CD4-positive, alpha-beta T cell (primary cell): ENCODE data around the gene AK6. TPM values are rescaled to one million over a fixed set of nuclear protein-coding genes. Genes with fewer than 3 reads are reported as not detected.
"Not testable (repeated sequence)": the region's sequence is repeated elsewhere in the genome, so short reads cannot be mapped to it uniquely, and the experiment has no call there.

Source experiments
- ATAC-seq: fragments of 200-7000 bp; cut with Tn5 transposase; one replicate; pipeline ENCODE4 v1.10.0; 2022; ENCODE audit warnings: mild to moderate bottlenecking; ENCODE audit not compliant: poor library complexity
- CTCF ChIA-PET: fragments of 350-600 bp; sonication (Branson Sonifier 250); formaldehyde crosslinking; loops from one replicate; lab custom pipeline; 2021; ENCODE audit warnings: antibody characterized with exemption, inconsistent platforms; lab: Charles Lee
- POLR2A ChIA-PET: fragments of 350-600 bp; sonication (Branson Sonifier 250); formaldehyde crosslinking; loops from one replicate; lab custom pipeline; 2021; ENCODE audit warnings: antibody characterized with exemption, inconsistent platforms; lab: Charles Lee
- DNase-seq, 14 experiments: peaks; one replicate each; pipeline ENCODE4 v3.0.0-alpha.2; 2013 to 2020; ENCODE audit warnings: mixed read lengths in 2 of 14
- H3K27ac ChIP-seq, 2 donors: one replicate each; pipeline versions ENCODE4 v1.5.1 to v1.7.0; 2013; ENCODE audit warnings: low read length in 2 of 2, low read depth in 1 of 2, mild to moderate bottlenecking in 1 of 2
- H3K27me3 ChIP-seq, 2 experiments: 1 replicate in 1 of 2; 2 replicates in 1 of 2; pipeline versions ENCODE4 v1.6.1 to v1.7.0; 2013; ENCODE audit warnings: low read length in 2 of 2, control low read depth in 1 of 2, mild to moderate bottlenecking in 1 of 2, moderate library complexity in 1 of 2; ENCODE audit not compliant: insufficient read depth in 2 of 2, control insufficient read depth in 1 of 2
- H3K36me3 ChIP-seq: one replicate; pipeline ENCODE4 v1.6.1; 2013; ENCODE audit warnings: low read length, control low read depth; ENCODE audit not compliant: insufficient read depth
- H3K4me1 ChIP-seq: one replicate; pipeline ENCODE4 v1.6.1; 2013; ENCODE audit warnings: low read length, control low read depth; ENCODE audit not compliant: insufficient read depth
- H3K4me3 ChIP-seq: one replicate; pipeline ENCODE4 v1.5.1; 2013; ENCODE audit warnings: mild to moderate bottlenecking, low read length, moderate library complexity
- H3K9me3 ChIP-seq, 2 experiments: 1 replicate in 1 of 2; 2 replicates in 1 of 2; pipeline versions ENCODE4 v1.6.1 to v1.7.0; 2013; ENCODE audit warnings: low read length in 2 of 2, mild to moderate bottlenecking in 2 of 2, control low read depth in 1 of 2, moderate library complexity in 1 of 2; ENCODE audit not compliant: control insufficient read depth in 1 of 2, insufficient read depth in 1 of 2
- H3K27ac Mint-ChIP-seq: one replicate; pipeline ENCODE4 v1.8.0; 2020; ENCODE audit warnings: mixed read lengths
- H3K27me3 Mint-ChIP-seq: one replicate; pipeline ENCODE4 v1.8.0; 2021; ENCODE audit warnings: mixed read lengths
- H3K36me3 Mint-ChIP-seq: one replicate; pipeline ENCODE4 v1.8.0; 2021; ENCODE audit warnings: low read depth, mixed read lengths
- H3K4me1 Mint-ChIP-seq: one replicate; pipeline ENCODE4 v1.8.0; 2021; ENCODE audit warnings: low read depth, mixed read lengths
- H3K4me3 Mint-ChIP-seq: one replicate; pipeline ENCODE4 v1.8.0; 2020; ENCODE audit warnings: mild to moderate bottlenecking, mixed read lengths
- H3K9me3 Mint-ChIP-seq: one replicate; pipeline ENCODE4 v1.8.0; 2020; ENCODE audit warnings: mixed read lengths
- intact Hi-C, 2 experiments: fragments of 100-400 bp; cut with DNase I in 1 of 2; cut with micrococcal nuclease in 1 of 2; formaldehyde crosslinking; loops; one replicate each; pipeline versions ENCODE4 v1.15.1 to v1.9.0; 2023 to 2025; cut with DNase I, micrococcal nuclease
- total RNA-seq, 174 experiments: library from RNA in 2 of 174; stranded (reverse) in 2 of 174; gene quantifications; one replicate each; pipeline ENCODE4 v1.2.3 and lab custom pipeline; 2021 to 2026
- TF ChIP-seq, protein P1 (sequence below): fragments of 200-600 bp; IDR thresholded peaks from one replicate; pipeline ENCODE4 v1.8.0; 2022; ENCODE audit warnings: antibody characterized with exemption, mild to moderate bottlenecking

The AK6 gene
- total RNA-seq, 2 experiments from 2014 or later: 8.2 to 10.6 TPM

- H3K27ac Mint-ChIP-seq: peak overlapping the region; percentile 21
- H3K4me3 ChIP-seq: no peak overlapping the region
- no peaks in the 10 kb centered on the region for H3K9me3 ChIP-seq
- H3K36me3 Mint-ChIP-seq: peaks cover 57% of the 10 kb centered on the region
- no peaks in the 10 kb centered on the region for H3K27me3 ChIP-seq
- no peaks in the 10 kb centered on the region for H3K9me3 Mint-ChIP-seq
- CTCF ChIA-PET: interaction anchor here (1.1 to 1.6 kb wide), 2 partner anchors 32 to 279 kb away, joined by 3 to 10 read pairs; partner anchors contain the start of gene SLC30A5
- intact Hi-C loops: loop anchor here in 1 of 2 experiments (5.0 kb wide), 1 partner anchor 140 kb away; the partner anchor contains the start of gene CDK7
- H3K4me3 Mint-ChIP-seq: peak overlapping the region; percentile 66
- H3K27ac ChIP-seq: no peak overlapping the region
- peaks cover 18% of the 10 kb centered on the region for H3K36me3 ChIP-seq
- peaks cover 18% of the 10 kb centered on the region for H3K4me1 ChIP-seq
- H3K27me3 Mint-ChIP-seq: no peaks in the 10 kb centered on the region
- ATAC-seq (no peak), DNase-seq (no peak)
- POLR2A ChIA-PET: interaction anchor here (1.1 to 1.5 kb wide), 3 partner anchors 40 to 278 kb away, joined by 3 to 6 read pairs (median 5); partner anchors contain the start of genes CCDC125, CDK7 and SLC30A5
- peaks cover 37% of the 10 kb centered on the region for H3K4me1 Mint-ChIP-seq
- TF ChIP-seq, protein P1, sequence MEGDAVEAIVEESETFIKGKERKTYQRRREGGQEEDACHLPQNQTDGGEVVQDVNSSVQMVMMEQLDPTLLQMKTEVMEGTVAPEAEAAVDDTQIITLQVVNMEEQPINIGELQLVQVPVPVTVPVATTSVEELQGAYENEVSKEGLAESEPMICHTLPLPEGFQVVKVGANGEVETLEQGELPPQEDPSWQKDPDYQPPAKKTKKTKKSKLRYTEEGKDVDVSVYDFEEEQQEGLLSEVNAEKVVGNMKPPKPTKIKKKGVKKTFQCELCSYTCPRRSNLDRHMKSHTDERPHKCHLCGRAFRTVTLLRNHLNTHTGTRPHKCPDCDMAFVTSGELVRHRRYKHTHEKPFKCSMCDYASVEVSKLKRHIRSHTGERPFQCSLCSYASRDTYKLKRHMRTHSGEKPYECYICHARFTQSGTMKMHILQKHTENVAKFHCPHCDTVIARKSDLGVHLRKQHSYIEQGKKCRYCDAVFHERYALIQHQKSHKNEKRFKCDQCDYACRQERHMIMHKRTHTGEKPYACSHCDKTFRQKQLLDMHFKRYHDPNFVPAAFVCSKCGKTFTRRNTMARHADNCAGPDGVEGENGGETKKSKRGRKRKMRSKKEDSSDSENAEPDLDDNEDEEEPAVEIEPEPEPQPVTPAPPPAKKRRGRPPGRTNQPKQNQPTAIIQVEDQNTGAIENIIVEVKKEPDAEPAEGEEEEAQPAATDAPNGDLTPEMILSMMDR: no peak
These were observed 3.1 kb upstream of the AK6 start for GRCh38 chr5:69372394-69372793.

GRCh38 chr5:69370335-69370734, 1.0 kb upstream of the AK6 start:
- Histone ChIP-seq H3K36me3 (peaks cover 26% of the 10 kb centered on the region), H3K4me3 (peak overlapping the region; percentile 90), H3K27ac (peak overlapping the region in 1 of 2 donors; percentile 98), H3K4me1 (peaks cover 20% of the 10 kb centered on the region)
- Mint-ChIP-seq H3K27ac (peak overlapping the region; percentile 98), H3K36me3 (peaks cover 57% of the 10 kb centered on the region), H3K4me3 (peak overlapping the region; percentile 92), H3K4me1 (peaks cover 49% of the 10 kb centered on the region)
- not testable (repeated sequence) for ATAC-seq, H3K9me3 Mint-ChIP-seq, H3K27me3 ChIP-seq, H3K27me3 Mint-ChIP-seq, H3K9me3 ChIP-seq
- POLR2A ChIA-PET: interaction anchor here (1.7 to 2.1 kb wide), 3 partner anchors 37 to 277 kb away, joined by 10 to 17 read pairs (median 11); partner anchors contain the start of genes CCDC125, CDK7 and SLC30A5
- CTCF ChIA-PET: interaction anchor here (1.0 to 1.2 kb wide), 3 partner anchors 36 to 327 kb away, joined by 3 to 7 read pairs (median 4); partner anchors contain the start of gene SLC30A5
- intact Hi-C loops: loop anchor here in 1 of 2 experiments (5.0 kb wide), 1 partner anchor 138 kb away; the partner anchor contains the start of gene CDK7
- DNase-seq: peak in 1 of 14 experiments; percentile 11

GRCh38 chr5:69368458-69369339, 621 bp downstream of the AK6 start:
- peak; percentile 15 for ATAC-seq
- CTCF ChIA-PET: no interaction called here
- intact Hi-C loops: loop anchor here (1.0 to 5.0 kb wide), 7 partner anchors 36 to 326 kb away; partner anchors contain the start of genes CCDC125 (in 2 of the 2), CCNB1 (in 1 of the 2) and CENPH (in 1 of the 2)
- no peaks in the 10 kb centered on the region for H3K27me3 Mint-ChIP-seq
- H3K36me3 Mint-ChIP-seq: peaks cover 61% of the 10 kb centered on the region
- POLR2A ChIA-PET: interaction anchor here (1.9 to 2.1 kb wide), 2 partner anchors 35 to 134 kb away, joined by 11 to 17 read pairs; partner anchors contain the start of genes CCDC125 and CDK7
- Histone ChIP-seq H3K36me3 (peaks cover 31% of the 10 kb centered on the region), H3K4me3 (peak overlapping the region; percentile 90), H3K4me1 (peaks cover 20% of the 10 kb centered on the region), H3K27me3 (no peaks in the 10 kb centered on the region), H3K9me3 (no peaks in the 10 kb centered on the region), H3K27ac (peak overlapping the region; percentile 94 to 98)
- peak overlapping the region; percentile 98 for H3K27ac Mint-ChIP-seq
- H3K9me3 Mint-ChIP-seq: no peaks in the 10 kb centered on the region
- H3K4me1 Mint-ChIP-seq: peaks cover 60% of the 10 kb centered on the region
- H3K4me3 Mint-ChIP-seq: peak overlapping the region; percentile 99
- TF ChIP-seq, protein P1: no peak
- DNase-seq: peak in 6 of 14 experiments; percentile 3 to 72 (median 22)
